OCI-LY1 (cell line): Measurements from ENCODE around the gene DYRK1A.

Experiments
- H2AFZ ChIP-seq: fragments of 200-600 bp; sonication (generic), shearing (Covaris generic); 2 replicates; pipeline ENCODE4 v1.6.0; 2014; ENCODE audit warnings: antibody characterized with exemption, mild to moderate bottlenecking, low read length
- H3F3A ChIP-seq: fragments of 200-600 bp; sonication (generic), shearing (Covaris generic); 2 replicates; pipeline ENCODE4 v1.6.0; 2014; ENCODE audit warnings: mild to moderate bottlenecking, antibody characterized with exemption, low read length, moderate library complexity; ENCODE audit not compliant: insufficient read depth
- H3K27ac ChIP-seq: fragments of 200-600 bp; sonication (generic); 2 replicates; pipeline ENCODE4 v1.5.1; 2014; ENCODE audit warnings: low read length, mixed run types, mild to moderate bottlenecking, low read depth; ENCODE audit not compliant: poor library complexity, severe bottlenecking
- H3K27me3 ChIP-seq: fragments of 200-600 bp; sonication (generic); 2 replicates; pipeline ENCODE4 v1.6.0; 2014; ENCODE audit warnings: antibody characterized with exemption, mild to moderate bottlenecking, low read length, moderate library complexity; ENCODE audit not compliant: insufficient read depth
- H3K36me3 ChIP-seq: fragments of 200-600 bp; sonication (generic); 2 replicates; pipeline ENCODE4 v1.6.1; 2014; ENCODE audit warnings: mild to moderate bottlenecking, antibody characterized with exemption, low read length, moderate library complexity, mixed read lengths; ENCODE audit not compliant: insufficient read depth
- H3K4me1 ChIP-seq: fragments of 200-600 bp; sonication (generic); 2 replicates; pipeline ENCODE4 v1.5.1; 2014; ENCODE audit warnings: mild to moderate bottlenecking, low read length, moderate library complexity; ENCODE audit not compliant: insufficient read depth, severe bottlenecking
- H3K4me2 ChIP-seq: fragments of 200-600 bp; sonication (generic), shearing (Covaris generic); 2 replicates; pipeline ENCODE4 v1.6.1; 2014; ENCODE audit warnings: low read length
- H3K4me3 ChIP-seq: fragments of 200-600 bp; sonication (generic); 2 replicates; pipeline ENCODE4 v1.5.1; 2014; ENCODE audit warnings: low read length, low read depth, mild to moderate bottlenecking, mixed read lengths; ENCODE audit not compliant: poor library complexity, severe bottlenecking
- H3K79me2 ChIP-seq: fragments of 200-600 bp; shearing (Covaris generic); 2 replicates; pipeline ENCODE4 v1.6.1; 2016; ENCODE audit warnings: mixed run types, low read length, mixed read lengths; ENCODE audit not compliant: insufficient read depth
- H3K9ac ChIP-seq: fragments of 200-600 bp; sonication (generic), shearing (Covaris generic); 2 replicates; pipeline ENCODE4 v1.6.1; 2014; ENCODE audit warnings: mild to moderate bottlenecking, low read length, mixed read lengths
- H3K9me2 ChIP-seq: fragments of 200-600 bp; sonication (generic), shearing (Covaris generic); 2 replicates; pipeline ENCODE4 v1.6.1; 2014; ENCODE audit warnings: low read depth, mild to moderate bottlenecking, low read length, mixed read lengths
- H3K9me3 ChIP-seq: fragments of 200-600 bp; shearing (Covaris generic); 2 replicates; pipeline ENCODE4 v1.6.1; 2014; ENCODE audit warnings: low read length, mixed read lengths
- H4K20me1 ChIP-seq: fragments of 200-600 bp; sonication (generic), shearing (Covaris generic); 2 replicates; pipeline ENCODE4 v1.6.0; 2016; ENCODE audit warnings: mild to moderate bottlenecking, low read length; ENCODE audit not compliant: insufficient read depth
- CTCF ChIP-seq: fragments of 200-600 bp; sonication (generic), shearing (Covaris generic); IDR thresholded peaks from 2 replicates; pipeline ENCODE4 v1.5.1; 2017; ENCODE audit warnings: mild to moderate bottlenecking, antibody characterized with exemption, low read length, moderate library complexity, mixed read lengths
- EZH2 ChIP-seq: fragments of 200-600 bp; sonication (generic), shearing (Covaris generic); IDR thresholded peaks from 2 replicates; pipeline ENCODE4 v1.8.0; 2017; ENCODE audit warnings: borderline replicate concordance, mixed run types, mild to moderate bottlenecking, antibody characterized with exemption, low read length, moderate library complexity, mixed read lengths

Gene DYRK1A

GRCh38 chr21:37513383-37513782 is 146.8 kb downstream of the DYRK1A start:
- no peaks in the 10 kb centered on the region for H3K4me1 ChIP-seq
- TF ChIP-seq CTCF (no peak), EZH2 (no peak)
- H3F3A ChIP-seq = no peaks in the 10 kb centered on the region
- no peak overlapping the region for H3K4me3 ChIP-seq
- no peaks in the 10 kb centered on the region for H3K79me2 ChIP-seq
- H4K20me1 ChIP-seq = no peaks in the 10 kb centered on the region
- no peaks in the 10 kb centered on the region for H3K9me2 ChIP-seq
- H3K9me3 ChIP-seq = no peaks in the 10 kb centered on the region
- H3K4me2 ChIP-seq = no peak overlapping the region
- H3K27ac ChIP-seq = no peak overlapping the region
- H3K27me3 ChIP-seq = no peaks in the 10 kb centered on the region
- H3K9ac ChIP-seq = no peak overlapping the region
- no peak overlapping the region for H2AFZ ChIP-seq
- H3K36me3 ChIP-seq = peaks cover 80% of the 10 kb centered on the region

GRCh38 chr21:37514038-37514667 is 147.6 kb downstream of the DYRK1A start:
- Histone ChIP-seq H3K4me1 (no peaks in the 10 kb centered on the region), H3K36me3 (peaks cover 72% of the 10 kb centered on the region), H3K27ac (no peak overlapping the region), H3K9me3 (no peaks in the 10 kb centered on the region), H3K27me3 (no peaks in the 10 kb centered on the region), H3K9me2 (no peaks in the 10 kb centered on the region), H3F3A (no peaks in the 10 kb centered on the region), H3K9ac (no peak overlapping the region), H3K79me2 (no peaks in the 10 kb centered on the region), H4K20me1 (no peaks in the 10 kb centered on the region), H2AFZ (no peak overlapping the region), H3K4me3 (no peak overlapping the region), H3K4me2 (no peak overlapping the region)
- TF ChIP-seq EZH2 = no peak

GRCh38 chr21:37516998-37517397 is 150.4 kb downstream of the DYRK1A start:
- no peaks in the 10 kb centered on the region for H4K20me1 ChIP-seq
- H2AFZ ChIP-seq = no peak overlapping the region
- no peak overlapping the region for H3K27ac ChIP-seq
- peaks cover 43% of the 10 kb centered on the region for H3K36me3 ChIP-seq
- no peaks in the 10 kb centered on the region for H3K4me1 ChIP-seq
- no peaks in the 10 kb centered on the region for H3F3A ChIP-seq
- no peaks in the 10 kb centered on the region for H3K79me2 ChIP-seq
- no peaks in the 10 kb centered on the region for H3K9me3 ChIP-seq
- no peak overlapping the region for H3K4me3 ChIP-seq
- H3K9me2 ChIP-seq = no peaks in the 10 kb centered on the region
- TF ChIP-seq CTCF (no peak), EZH2 (no peak)
- H3K27me3 ChIP-seq = no peaks in the 10 kb centered on the region
- H3K4me2 ChIP-seq = no peak overlapping the region
- no peak overlapping the region for H3K9ac ChIP-seq

GRCh38 chr21:37520801-37521200 is 154.2 kb downstream of the DYRK1A start:
- Histone ChIP-seq H2AFZ (no peak overlapping the region), H3K9me2 (no peaks in the 10 kb centered on the region), H3K27ac (no peak overlapping the region), H3K27me3 (no peaks in the 10 kb centered on the region), H4K20me1 (no peaks in the 10 kb centered on the region), H3F3A (no peaks in the 10 kb centered on the region), H3K36me3 (peaks cover 13% of the 10 kb centered on the region), H3K4me2 (no peak overlapping the region), H3K4me3 (no peak overlapping the region), H3K9ac (no peak overlapping the region), H3K4me1 (no peaks in the 10 kb centered on the region), H3K79me2 (no peaks in the 10 kb centered on the region), H3K9me3 (no peaks in the 10 kb centered on the region)
- TF ChIP-seq EZH2 = no peak
- TF ChIP-seq CTCF = no peak
